NCI-H82 treated with DMSO at 0.1 percent for 48 hours (cell line): ENCODE data around the gene EYA3.

ENCODE experiments used
- DNase-seq: peaks from one replicate; lab custom pipeline; 2025; ENCODE audit not compliant: unreplicated experiment; lab: John Stamatoyannopoulos, UW

EYA3 gene

DNA sequence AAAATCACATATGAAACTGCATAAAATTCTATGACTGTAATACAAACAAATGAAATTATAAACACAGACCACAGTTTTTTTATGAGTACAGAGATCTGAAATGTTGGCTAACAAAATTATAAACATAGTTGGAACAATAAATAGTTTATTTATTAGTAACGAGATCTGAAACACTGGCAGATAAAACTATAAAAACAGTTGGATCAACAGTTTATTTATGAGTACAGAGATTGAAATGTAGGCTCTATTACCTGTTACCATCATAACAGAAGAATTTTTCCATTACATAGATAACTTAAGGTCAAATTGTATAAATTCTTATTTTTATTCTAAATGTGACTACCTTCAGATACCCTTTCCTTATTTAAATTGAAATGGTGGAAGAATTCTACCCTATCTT lies 14.5 kb downstream of the EYA3 start:
- no peak for DNase-seq

DNA sequence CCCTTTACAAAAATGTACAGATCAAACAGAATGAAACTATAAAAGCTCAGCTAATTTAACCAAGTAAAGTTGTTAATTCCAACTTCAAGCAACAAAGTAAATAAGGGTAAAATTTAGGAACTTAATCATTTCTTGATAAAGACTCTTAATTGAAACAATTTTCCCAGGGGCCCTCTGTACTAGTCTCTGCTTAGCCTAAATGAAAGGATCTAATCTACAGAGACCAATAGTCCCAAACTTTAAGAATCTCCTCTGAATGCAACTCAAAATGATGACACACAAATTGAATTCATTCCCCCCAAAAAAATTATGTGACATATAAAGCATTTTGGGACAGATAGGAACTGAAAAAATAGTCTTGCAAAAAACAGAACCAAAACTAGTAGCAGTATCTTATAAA lies 16.6 kb downstream of the EYA3 start:
- no peak for DNase-seq

GRCh38 chr1:28070725-28071593 lies 17.5 kb downstream of the EYA3 start:
- DNase-seq = no peak

DNA sequence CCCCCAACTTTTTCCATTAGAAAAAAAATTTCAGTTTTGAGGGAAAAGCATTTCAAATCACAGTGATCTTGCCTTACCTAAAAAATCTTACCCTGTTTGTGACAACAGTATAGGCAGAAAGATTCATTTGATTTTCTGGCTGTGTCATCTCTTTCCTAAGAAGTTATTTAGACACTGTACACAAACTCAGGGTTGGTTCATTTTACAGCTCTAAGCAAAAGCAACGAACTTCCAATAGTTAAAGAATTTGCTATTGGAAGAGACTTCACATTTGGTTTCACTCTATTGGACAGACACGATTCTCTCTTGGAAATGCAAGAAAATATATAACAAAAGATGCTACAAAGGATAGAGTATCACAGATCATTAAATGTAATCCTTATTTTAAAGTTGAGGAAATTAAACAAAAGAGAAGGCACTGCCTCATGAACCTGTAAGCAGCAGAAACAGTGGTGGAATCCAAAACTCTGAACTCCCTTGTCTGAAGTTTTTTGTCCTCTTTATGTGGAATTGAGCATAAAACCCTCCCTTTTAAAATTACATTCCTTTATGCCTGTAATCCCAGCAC lies 20.8 kb downstream of the EYA3 start:
- DNase-seq = no peak

- DNase-seq = no peak
Observed at GRCh38 chr1:28066393-28067154, 21.8 kb downstream of the EYA3 start.

- DNase-seq = no peak
Observed at GRCh38 chr1:28064064-28064463, 24.3 kb downstream of the EYA3 start.

DNA sequence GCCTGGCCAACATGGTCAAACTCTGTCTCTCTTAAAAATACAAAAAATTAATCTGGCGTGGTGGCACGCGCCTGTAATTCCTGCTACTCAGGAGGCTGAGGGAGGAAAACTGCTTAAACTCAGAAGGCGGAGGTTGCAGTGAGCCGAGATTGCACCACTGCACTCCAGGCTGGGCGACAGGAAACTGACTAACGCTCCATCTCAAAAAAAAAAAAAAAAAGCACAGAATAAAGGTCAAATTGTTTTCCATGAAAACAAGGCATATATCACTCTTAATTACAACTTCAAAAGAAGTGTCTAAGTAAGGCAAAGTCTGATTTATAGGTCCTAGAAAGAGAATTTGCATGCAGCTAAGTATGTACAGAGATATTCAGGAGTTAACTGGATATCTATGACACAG lies 25.6 kb downstream of the EYA3 start:
- no peak for DNase-seq

DNA sequence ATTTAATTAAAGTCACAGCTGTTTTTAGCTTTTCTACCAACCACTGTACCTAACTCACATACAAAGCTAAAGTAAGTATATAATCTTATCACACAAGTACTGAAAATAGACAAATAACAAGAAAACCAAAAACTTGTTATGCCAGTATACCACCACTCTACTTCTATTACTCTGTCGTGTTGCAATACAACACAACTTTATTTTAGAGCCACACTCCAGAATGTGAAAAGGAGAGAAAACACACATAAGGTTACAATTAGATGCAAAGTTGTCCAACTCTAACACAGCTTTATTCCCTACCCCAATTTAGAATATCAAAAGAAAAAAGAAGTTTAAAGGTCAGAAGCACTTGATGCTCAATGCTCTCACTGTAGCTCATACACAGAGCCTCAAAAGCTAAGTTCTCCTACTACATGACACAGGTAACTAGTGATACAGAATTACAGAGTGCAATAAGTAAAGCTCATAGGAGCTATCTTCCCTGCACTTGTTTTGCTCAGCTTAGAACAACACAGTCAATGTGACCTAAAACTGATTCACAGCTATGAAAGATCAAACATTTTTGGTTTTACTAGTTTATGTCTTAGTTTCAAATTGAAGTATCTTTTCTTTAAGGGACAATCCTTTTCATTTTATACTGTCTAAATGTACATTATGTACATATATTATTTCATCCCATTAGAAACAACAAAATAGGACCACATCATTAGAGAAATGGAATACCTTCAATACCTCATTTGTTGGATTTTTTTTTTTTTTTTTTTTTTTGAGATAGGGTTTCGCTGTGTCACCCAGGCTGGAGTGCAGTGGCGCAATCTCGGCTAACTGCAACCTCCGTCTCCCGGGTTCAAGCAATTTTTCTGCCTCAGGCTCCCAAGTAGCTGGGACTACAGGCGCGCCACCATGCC lies 29.2 kb downstream of the EYA3 start:
- no peak for DNase-seq

- no peak for DNase-seq
Observed at GRCh38 chr1:28058168-28058567, 30.2 kb downstream of the EYA3 start.

GRCh38 chr1:28056129-28056925 lies 32.1 kb downstream of the EYA3 start:
- DNase-seq = no peak

- DNase-seq = no peak
Observed at GRCh38 chr1:28050776-28051175, 37.6 kb downstream of the EYA3 start.

DNA sequence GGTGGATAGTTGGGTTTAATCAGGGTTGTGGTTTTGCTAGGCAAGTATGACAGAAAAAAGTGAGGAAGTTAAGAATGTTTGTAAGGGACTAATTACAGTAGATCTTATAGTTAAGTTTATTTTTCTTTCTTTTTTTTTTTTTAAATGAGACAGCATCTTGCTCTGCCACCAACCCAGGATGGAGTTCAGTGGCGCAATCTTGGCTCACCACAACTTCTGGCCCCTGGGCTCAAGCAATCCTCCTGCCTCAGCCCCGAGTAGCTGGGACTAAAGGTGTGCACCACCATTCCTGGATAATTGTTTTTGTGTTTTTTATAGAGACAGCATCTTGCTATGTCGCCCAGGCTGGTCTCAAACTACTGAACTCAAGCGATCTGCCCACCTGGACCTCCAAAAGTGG lies 41.7 kb downstream of the EYA3 start:
- DNase-seq = no peak

DNA sequence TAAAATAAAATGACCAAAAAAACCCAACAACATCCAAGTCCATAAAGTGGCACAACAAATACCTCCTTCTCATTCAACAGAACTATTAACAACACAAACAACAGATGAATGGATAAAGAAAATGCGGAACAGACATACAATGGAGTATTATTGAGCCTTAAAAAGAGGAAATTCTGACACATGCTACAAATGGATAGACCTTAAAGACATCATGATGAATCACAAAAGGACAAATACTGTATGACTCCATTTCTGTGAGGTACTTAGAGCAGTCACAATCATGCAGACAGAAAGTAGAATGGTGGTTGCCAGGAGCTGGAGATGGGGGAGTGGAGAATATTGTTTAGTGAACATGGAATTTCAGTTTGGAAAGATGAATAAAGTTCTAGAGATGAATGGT lies 42.6 kb downstream of the EYA3 start:
- DNase-seq = no peak

DNA sequence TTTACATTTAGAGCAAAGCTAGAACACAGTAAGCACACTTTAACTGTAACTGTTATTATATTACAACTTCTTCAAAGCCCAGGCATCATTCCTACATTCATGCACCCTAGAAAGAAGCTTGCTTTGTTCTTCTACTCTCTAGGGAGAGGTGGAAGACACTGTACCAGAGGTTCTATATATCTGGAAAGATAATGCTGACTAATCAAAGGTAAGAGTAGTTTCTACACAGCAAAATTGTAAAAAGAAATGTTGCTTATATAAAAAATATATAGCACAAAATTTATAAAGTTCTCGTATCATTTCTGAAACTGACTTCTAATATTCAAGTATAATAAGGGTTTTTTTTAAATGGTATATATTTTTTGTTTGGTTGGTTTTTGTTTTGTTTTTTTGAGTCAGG lies 44.0 kb downstream of the EYA3 start:
- no peak for DNase-seq

DNA sequence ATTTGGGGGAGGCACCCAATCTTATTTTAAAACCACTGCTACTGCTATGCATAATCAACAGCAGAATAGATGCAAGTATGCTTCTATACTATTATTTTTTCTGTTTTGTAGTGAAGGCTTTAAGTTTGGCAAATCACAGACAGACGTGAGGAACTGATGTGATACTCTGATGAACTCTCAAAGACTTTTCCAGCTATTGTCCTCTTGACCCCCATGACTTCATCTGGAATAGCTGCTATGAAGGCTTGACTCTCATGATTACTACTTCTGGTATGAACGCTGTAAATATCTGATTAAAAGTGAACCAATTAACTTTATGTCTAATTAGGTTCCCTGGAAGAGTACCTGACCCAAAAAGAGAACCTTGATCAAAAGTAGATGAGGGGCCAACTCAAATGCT lies 49.1 kb downstream of the EYA3 start:
- no peak for DNase-seq

GRCh38 chr1:28037946-28038345 lies 50.5 kb downstream of the EYA3 start:
- no peak for DNase-seq

DNA sequence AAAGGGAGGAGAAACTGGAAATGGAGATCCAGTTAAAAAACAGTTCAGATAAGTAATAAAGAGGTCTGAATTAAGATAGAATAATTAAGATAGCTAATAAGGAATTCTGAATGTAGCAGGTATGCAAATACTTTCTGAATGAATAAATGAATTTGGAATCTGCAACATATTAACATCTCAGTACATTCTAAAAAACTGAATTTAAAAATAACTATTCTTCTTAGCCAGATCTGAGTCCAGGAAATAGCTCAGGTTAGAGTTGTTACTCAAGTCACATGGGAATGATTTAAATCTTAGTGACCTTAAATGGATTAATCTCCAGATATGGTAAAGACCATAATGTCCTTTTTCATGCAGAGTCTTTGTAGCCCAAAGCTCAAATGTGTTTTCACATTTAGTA lies 51.2 kb downstream of the EYA3 start:
- no peak for DNase-seq

- DNase-seq = no peak
Observed at GRCh38 chr1:28036431-28036830, 52.0 kb downstream of the EYA3 start.

DNA sequence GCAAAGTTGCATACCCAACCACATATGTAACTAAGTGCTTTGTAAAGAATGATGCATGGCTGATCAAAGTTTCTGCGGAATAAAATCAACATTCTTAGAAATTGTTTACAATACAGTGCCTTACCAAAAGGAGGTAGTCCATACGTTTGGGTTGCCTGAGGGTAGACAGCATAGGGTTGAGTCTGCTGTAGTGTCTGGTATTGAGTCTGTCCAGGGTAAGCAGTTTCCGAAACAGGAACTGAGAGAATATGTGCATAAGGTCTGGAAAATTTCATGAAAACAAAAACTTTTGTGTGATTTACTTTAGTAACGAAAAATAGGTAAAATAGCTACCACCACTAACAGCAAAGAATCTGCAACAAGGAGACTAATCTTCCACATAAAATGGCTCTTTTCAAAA lies 53.0 kb downstream of the EYA3 start:
- DNase-seq = no peak

DNA sequence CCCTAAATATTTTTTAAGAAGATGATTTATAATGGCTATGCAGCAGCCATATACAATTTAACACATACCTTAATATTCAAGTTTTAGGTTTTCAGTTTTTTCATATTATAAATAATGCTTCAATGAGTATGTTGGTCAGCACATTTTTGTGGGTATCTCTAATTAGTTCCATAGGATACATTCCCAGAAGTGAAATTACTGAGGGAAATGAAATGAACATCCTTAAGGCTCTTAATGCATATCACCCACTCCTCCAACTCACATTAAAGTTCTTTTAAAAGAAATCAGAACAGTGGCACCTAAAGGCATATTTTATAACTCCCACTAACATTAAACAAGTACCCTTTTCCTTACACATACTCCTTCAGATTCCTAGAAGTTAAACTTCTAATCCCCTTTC lies 56.1 kb downstream of the EYA3 start:
- DNase-seq = no peak
